HEK293T (cell line): ENCODE data around the gene HDAC6.

ENCODE experiments used
- CTCF ChIA-PET: fragments of 350-600 bp; formaldehyde crosslinking; extraction: SDS; loops from one replicate; lab custom pipeline; 2021; ENCODE audit warnings: antibody characterized with exemption, inconsistent platforms; lab: Yijun Ruan, JAX
- POLR2A ChIA-PET: fragments of 350-600 bp; formaldehyde crosslinking; extraction: SDS; loops from one replicate; lab custom pipeline; 2020; ENCODE audit warnings: antibody characterized with exemption, inconsistent platforms; lab: Yijun Ruan, JAX
- DNase-seq: peaks from one replicate; pipeline ENCODE4 v3.0.0; 2012; ENCODE audit warnings: mixed read lengths; ENCODE audit errors: extremely low spot score
- ARNT ChIP-seq: fragments of 450-650 bp; IDR thresholded peaks from 2 replicates; pipeline ENCODE4 v1.6.1; 2017; ENCODE audit warnings: mild to moderate bottlenecking
- BHLHE40 ChIP-seq: fragments of 450-650 bp; IDR thresholded peaks from 2 replicates; pipeline ENCODE4 v1.6.1; 2016; ENCODE audit warnings: mild to moderate bottlenecking, moderate library complexity, borderline replicate concordance
- CTBP1 ChIP-seq: fragments of 450-650 bp; IDR thresholded peaks from 2 replicates; pipeline ENCODE4 v1.6.1; 2016; ENCODE audit warnings: borderline replicate concordance
- ELF4 ChIP-seq: fragments of 450-650 bp; IDR thresholded peaks from 2 replicates; pipeline ENCODE4 v1.6.1; 2017; ENCODE audit warnings: antibody characterized with exemption
- FOXA1 ChIP-seq: fragments of 450-650 bp; IDR thresholded peaks from 2 replicates; pipeline ENCODE4 v1.6.1; 2016; ENCODE audit warnings: mild to moderate bottlenecking
- FOXK2 ChIP-seq: fragments of 450-650 bp; IDR thresholded peaks from 2 replicates; pipeline ENCODE4 v1.6.1; 2016; ENCODE audit warnings: mild to moderate bottlenecking
- FOXM1 ChIP-seq: fragments of 450-650 bp; IDR thresholded peaks from 2 replicates; pipeline ENCODE4 v1.6.1; 2017; ENCODE audit warnings: mild to moderate bottlenecking, borderline replicate concordance
- HDGF ChIP-seq: fragments of 450-650 bp; IDR thresholded peaks from 2 replicates; pipeline ENCODE4 v1.6.1; 2017; ENCODE audit warnings: antibody characterized with exemption, borderline replicate concordance
- L3MBTL2 ChIP-seq: fragments of 450-650 bp; conservative IDR thresholded peaks from 2 replicates; pipeline ENCODE4 v1.6.1; 2016; ENCODE audit warnings: mild to moderate bottlenecking
- LEF1 ChIP-seq: fragments of 450-650 bp; IDR thresholded peaks from 2 replicates; pipeline ENCODE4 v1.6.1; 2017; ENCODE audit warnings: mild to moderate bottlenecking, borderline replicate concordance
- NFRKB ChIP-seq: fragments of 450-650 bp; IDR thresholded peaks from 2 replicates; pipeline ENCODE4 v1.6.1; 2016; ENCODE audit warnings: mild to moderate bottlenecking, moderate library complexity
- PKNOX1 ChIP-seq: fragments of 450-650 bp; IDR thresholded peaks from 2 replicates; pipeline ENCODE4 v1.6.1; 2016
- SP1 ChIP-seq: fragments of 450-650 bp; IDR thresholded peaks from 2 replicates; pipeline ENCODE4 v1.6.1; 2017
- SUZ12 ChIP-seq: fragments of 450-650 bp; IDR thresholded peaks from 2 replicates; pipeline ENCODE4 v1.6.1; 2016; ENCODE audit warnings: mild to moderate bottlenecking
- TARDBP ChIP-seq: fragments of 450-650 bp; IDR thresholded peaks from 2 replicates; pipeline ENCODE4 v1.6.1; 2016
- ZNF384 ChIP-seq: fragments of 450-650 bp; IDR thresholded peaks from 2 replicates; pipeline ENCODE4 v1.6.1; 2016

HDAC6 gene

GRCh38 chrX:48794340-48794910 is 7.4 kb upstream of the HDAC6 start:
- no peak for DNase-seq
- CTCF ChIA-PET = no interaction called here
- POLR2A ChIA-PET = no interaction called here
- no peak for TF ChIP-seq SP1
- TF ChIP-seq FOXM1 = no peak
- no peak for TF ChIP-seq SUZ12
- TF ChIP-seq ZNF384 = no peak
- TF ChIP-seq LEF1 = no peak
- TF ChIP-seq TARDBP = no peak
- TF ChIP-seq FOXA1 = no peak

DNA sequence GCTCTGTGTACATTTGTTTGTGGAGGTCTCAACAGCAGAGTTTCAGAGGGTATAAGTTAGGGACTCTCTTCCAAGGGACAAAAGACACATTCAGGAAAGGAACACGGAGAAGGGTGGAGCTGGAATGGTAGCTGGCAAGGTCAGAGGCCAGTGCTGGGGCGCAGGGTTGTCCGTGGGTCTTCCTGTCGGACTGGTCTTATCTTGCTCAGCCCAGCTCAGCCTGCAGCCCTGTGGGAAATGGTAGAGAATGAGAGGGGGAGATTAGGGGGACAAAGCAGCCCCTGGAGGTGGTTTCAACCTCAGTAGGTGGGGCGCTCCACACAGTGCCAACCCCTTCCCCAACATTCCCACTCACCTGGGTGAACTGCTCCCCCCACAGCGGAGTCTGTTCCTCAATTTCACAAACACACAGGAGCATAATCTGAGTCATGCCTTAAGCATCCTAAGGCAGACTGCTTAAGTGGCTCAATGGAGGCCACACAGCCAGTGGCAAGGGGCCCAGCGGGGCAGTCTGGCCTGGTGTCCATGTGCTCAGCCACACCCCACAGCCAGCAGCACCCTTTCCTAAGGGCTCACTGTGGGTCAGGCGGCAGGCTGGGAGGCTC is 6.9 kb upstream of the HDAC6 start:
- ChIA-PET POLR2A (no interaction called here), CTCF (no interaction called here)
- TF ChIP-seq PKNOX1 = no peak
- TF ChIP-seq FOXA1 = no peak
- no peak for DNase-seq

GRCh38 chrX:48798318-48798717 is 3.5 kb upstream of the HDAC6 start:
- no peak for TF ChIP-seq CTBP1
- no peak for TF ChIP-seq FOXK2
- no peak for TF ChIP-seq L3MBTL2
- no peak for TF ChIP-seq FOXM1
- TF ChIP-seq ZNF384 = no peak
- TF ChIP-seq ARNT = no peak
- ChIA-PET CTCF (no interaction called here), POLR2A (no interaction called here)
- DNase-seq = no peak

DNA sequence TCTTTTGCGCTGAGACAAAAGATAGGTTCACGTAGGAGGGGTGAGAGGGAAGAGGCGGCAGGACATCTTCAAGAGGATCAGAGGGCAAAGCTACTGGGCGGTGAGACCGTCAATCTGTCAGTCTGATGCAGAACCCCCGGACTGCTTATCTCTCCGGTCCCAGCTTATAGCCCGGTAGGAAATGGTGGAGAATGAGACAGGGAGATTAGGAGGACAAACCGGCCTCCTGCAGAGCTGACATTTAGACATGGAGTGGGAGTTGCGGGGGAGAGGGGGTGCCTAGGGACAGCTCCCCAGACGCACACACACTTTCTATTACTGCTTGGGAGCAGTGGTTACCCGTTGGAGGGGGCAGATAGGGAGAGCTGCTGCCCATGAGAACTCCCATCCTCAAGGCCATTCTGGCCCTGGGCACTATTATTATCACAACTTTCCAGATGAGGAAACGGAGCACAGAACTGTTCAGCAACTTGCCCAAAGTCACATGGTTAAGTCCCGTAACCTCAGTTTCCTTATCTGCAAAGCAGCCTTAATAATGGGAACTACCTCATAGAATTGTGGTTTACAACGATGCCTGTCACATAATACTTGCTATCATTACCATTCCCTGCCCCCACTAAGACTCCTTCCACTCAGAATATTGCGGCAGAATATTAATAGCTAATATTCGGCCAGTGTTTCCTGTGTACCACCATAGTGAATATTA is 1.1 kb upstream of the HDAC6 start:
- no peak for DNase-seq
- POLR2A ChIA-PET = interaction anchor here (1.1 to 2.1 kb wide), 5 partner anchors 8 to 104 kb away, joined by 3 to 20 read pairs (median 5); partner anchors contain the start of genes PQBP1, SUV39H1 and TIMM17B
- CTCF ChIA-PET = no interaction called here
- TF ChIP-seq LEF1 (no peak), PKNOX1 (no peak), NFRKB (no peak), TARDBP (no peak), ZNF384 (no peak), HDGF (no peak), FOXM1 (no peak), L3MBTL2 (no peak), ELF4 (no peak)

DNA sequence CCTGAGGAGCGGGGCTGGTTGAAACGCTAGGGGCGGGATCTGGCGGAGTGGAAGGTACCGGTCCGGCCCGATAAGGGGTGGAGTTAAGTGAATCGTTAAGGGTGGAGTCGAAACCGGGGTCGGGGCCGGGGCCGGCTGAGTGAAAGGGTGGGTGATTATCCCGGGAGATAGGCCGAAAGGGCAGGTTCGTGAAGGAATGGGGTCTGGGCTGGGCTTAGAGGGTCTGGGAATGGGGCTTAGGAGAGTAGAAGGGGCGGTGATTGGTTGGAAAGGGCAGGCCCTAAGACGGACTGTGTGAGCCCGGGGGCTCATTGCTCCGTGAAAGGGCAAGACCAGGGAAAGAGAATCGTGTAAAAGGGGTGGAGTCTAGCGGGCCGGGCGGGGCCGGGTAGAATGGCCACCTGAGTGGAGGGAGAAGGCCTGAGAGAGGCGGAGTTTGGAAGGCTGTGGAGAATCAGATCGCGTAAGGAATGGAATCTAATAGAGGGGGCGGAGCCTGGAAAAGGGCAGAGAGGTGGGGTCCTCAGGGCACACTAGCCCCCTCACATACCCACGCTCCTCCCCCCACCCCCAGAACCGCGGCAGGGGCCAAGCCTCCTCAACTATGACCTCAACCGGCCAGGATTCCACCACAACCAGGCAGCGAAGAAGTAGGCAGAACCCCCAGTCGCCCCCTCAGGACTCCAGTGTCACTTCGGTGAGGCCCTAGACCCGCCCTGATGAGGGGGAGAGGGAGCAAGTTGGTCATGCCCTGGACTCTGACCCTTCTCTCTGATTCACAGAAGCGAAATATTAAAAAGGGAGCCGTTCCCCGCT is 430 bp downstream of the HDAC6 start:
- TF ChIP-seq FOXK2 = no peak
- CTCF ChIA-PET = no interaction called here
- peak; percentile 72 for DNase-seq
- POLR2A ChIA-PET = interaction anchor here (0.6 to 2.1 kb wide), 8 partner anchors 8 to 117 kb away, joined by 3 to 20 read pairs (median 4); partner anchors contain the start of genes PCSK1N, PQBP1 and TIMM17B

- DNase-seq = no peak
- ChIA-PET CTCF (no interaction called here), POLR2A (no interaction called here)
- no peak for TF ChIP-seq ZNF384
- no peak for TF ChIP-seq ELF4
- TF ChIP-seq TARDBP = no peak
- TF ChIP-seq FOXA1 = no peak
These were observed 986 bp downstream of the HDAC6 start for GRCh38 chrX:48802905-48803200.

GRCh38 chrX:48806081-48806480 is 4.2 kb downstream of the HDAC6 start:
- CTCF ChIA-PET = no interaction called here
- DNase-seq = no peak
- POLR2A ChIA-PET = interaction anchor here (0.7 kb wide), 1 partner anchor 46 kb away, joined by 3 read pairs; no protein-coding TSS in a partner anchor
- no peak for TF ChIP-seq CTBP1

DNA sequence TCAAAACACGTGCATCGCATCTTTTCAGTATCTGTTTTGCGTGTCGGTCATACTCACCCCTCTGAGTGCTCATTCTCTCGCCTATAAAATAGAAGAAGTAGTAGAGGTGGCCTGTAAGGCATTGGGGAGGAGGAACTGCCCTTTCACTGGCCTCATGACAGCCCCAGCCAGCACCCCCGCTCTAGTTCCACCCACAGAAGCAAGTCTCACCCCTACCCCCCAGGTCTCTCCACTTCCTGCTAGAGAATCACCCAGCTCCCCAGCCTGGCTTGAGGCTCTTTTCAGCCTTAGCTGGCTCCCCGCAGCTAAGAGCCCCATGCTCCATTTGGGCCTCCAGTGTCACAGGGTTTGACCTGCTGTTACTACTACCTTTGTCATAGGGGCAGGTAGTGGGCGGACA is 11.8 kb downstream of the HDAC6 start:
- TF ChIP-seq FOXK2 = no peak
- no peak for TF ChIP-seq TARDBP
- TF ChIP-seq FOXA1 = no peak
- TF ChIP-seq ELF4 = no peak
- TF ChIP-seq PKNOX1 = no peak
- TF ChIP-seq BHLHE40 = no peak
- TF ChIP-seq L3MBTL2 = no peak
- TF ChIP-seq HDGF = no peak
- TF ChIP-seq LEF1 = no peak
- TF ChIP-seq ARNT = no peak
- TF ChIP-seq NFRKB = no peak
- POLR2A ChIA-PET = no interaction called here

More for the DNA sequence above, 11.8 kb downstream of the HDAC6 start:
- DNase-seq = no peak
- CTCF ChIA-PET = no interaction called here
